Mesodermal cell (in vitro differentiated cells): ENCODE measurements around the gene CCND1.

ENCODE experiments used
- H3K27ac ChIP-seq: 2 replicates; pipeline ENCODE4 v1.7.0; 2013; ENCODE audit warnings: mild to moderate bottlenecking, low read depth, low read length, moderate library complexity; ENCODE audit not compliant: severe bottlenecking
- H3K36me3 ChIP-seq: 2 replicates; pipeline ENCODE4 v1.7.1; 2013; ENCODE audit warnings: mild to moderate bottlenecking, low read length, moderate library complexity; ENCODE audit not compliant: control insufficient read depth, insufficient read depth
- H3K4me1 ChIP-seq: one replicate; pipeline ENCODE4 v1.7.1; 2013; ENCODE audit warnings: mild to moderate bottlenecking, low read length; ENCODE audit not compliant: insufficient read depth, control insufficient read depth, poor library complexity, severe bottlenecking
- H3K4me3 ChIP-seq: 2 replicates; pipeline ENCODE4 v1.7.0; 2013; ENCODE audit warnings: low read length, control low read depth, mild to moderate bottlenecking; ENCODE audit not compliant: insufficient read depth, poor library complexity, severe bottlenecking; ENCODE audit errors: extremely low read depth
- H3K9me3 ChIP-seq: 2 replicates; pipeline ENCODE4 v1.7.1; 2013; ENCODE audit warnings: mild to moderate bottlenecking, low read length, moderate library complexity; ENCODE audit not compliant: control insufficient read depth
- WGBS, 2 experiments: methylation state at CpG; one replicate each; pipeline ENCODE4 v1.1.5; 2013; ENCODE audit warnings: missing lambda C conversion rate in 2 of 2; ENCODE audit not compliant: insufficient coverage in 2 of 2; 5-methylcytosine and 5-hydroxymethylcytosine counted together

The CCND1 gene

DNA sequence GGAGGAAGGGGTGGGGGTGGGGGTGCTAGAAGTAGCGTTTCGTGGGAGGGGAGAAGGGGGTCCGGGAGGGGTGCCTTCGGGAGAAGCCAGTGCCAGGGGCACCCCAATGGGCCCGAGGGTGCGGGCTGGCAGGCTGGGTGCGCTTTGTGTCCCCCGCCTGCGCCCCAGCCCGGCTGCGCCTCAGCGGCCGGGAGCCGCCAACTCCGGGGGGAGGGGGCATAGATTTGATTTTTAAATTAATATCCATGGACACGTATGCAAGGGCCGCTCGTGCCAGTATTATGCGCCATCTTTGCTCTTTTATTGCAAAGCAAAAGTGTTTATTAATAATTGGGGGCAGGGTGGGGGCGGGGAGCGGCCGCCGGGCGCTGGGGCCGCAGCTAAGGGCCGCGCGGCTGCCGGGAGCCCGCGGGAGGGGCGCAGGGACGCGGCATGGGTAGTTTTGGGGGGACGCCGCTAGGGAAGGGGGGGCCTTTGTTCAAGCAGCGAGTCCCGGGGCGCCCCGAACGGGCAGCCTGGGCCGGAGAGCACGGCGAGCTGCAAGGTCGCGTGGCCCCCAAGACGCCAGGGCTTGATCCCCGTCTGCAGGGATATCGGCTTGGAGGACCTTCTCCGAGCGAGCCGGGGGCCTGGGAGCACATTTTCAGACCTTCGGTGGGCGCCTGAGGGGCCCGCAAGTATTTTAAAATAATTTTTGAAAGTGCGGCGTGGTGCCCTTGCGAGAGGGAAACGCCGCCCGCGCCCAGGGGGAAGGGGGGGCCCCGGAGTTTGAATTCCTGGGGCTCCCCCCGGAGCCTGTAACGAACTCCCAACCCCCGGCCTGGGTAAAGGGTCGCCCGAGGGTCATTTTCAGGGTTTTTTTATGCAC, 959 bp downstream of the CCND1 start:
- H3K9me3 ChIP-seq, result no peaks in the 10 kb centered on the region
- H3K4me3 ChIP-seq, result peak overlapping the region; percentile 97
- WGBS, 2 experiments, result 1% methylated on average over 29 to 50 of the region's 68 CpGs
- peak overlapping the region; percentile 78 for H3K27ac ChIP-seq
- peaks cover 20% of the 10 kb centered on the region for H3K4me1 ChIP-seq
- peaks cover 49% of the 10 kb centered on the region for H3K36me3 ChIP-seq

GRCh38 chr11:69642549-69642912, 1.6 kb downstream of the CCND1 start:
- Histone ChIP-seq H3K27ac (peak overlapping the region; percentile 78), H3K9me3 (no peaks in the 10 kb centered on the region), H3K36me3 (peaks cover 55% of the 10 kb centered on the region), H3K4me1 (peaks cover 25% of the 10 kb centered on the region), H3K4me3 (peak overlapping the region; percentile 97)
- WGBS, 2 experiments, result 0% methylated on average over 20 to 31 of the region's 40 CpGs

- Histone ChIP-seq H3K9me3 (no peaks in the 10 kb centered on the region), H3K36me3 (peaks cover 61% of the 10 kb centered on the region), H3K4me3 (peak overlapping the region; percentile 97), H3K4me1 (peaks cover 30% of the 10 kb centered on the region), H3K27ac (peak overlapping the region; percentile 78)
- 2% methylated on average over 60 to 72 of the region's 81 CpGs for WGBS, 2 experiments
Observed at GRCh38 chr11:69642913-69643632, 2.1 kb downstream of the CCND1 start.

GRCh38 chr11:69643646-69644045, 2.7 kb downstream of the CCND1 start:
- Histone ChIP-seq H3K4me1 (peaks cover 35% of the 10 kb centered on the region), H3K9me3 (no peaks in the 10 kb centered on the region), H3K36me3 (peaks cover 67% of the 10 kb centered on the region), H3K4me3 (peak overlapping the region; percentile 97), H3K27ac (peak overlapping the region; percentile 78)
- WGBS, 2 experiments, result 74 to 78% methylated on average over 23 to 25 of the region's 27 CpGs

- peaks cover 37% of the 10 kb centered on the region for H3K4me1 ChIP-seq
- H3K27ac ChIP-seq, result peak overlapping the region; percentile 78
- peak overlapping the region; percentile 97 for H3K4me3 ChIP-seq
- no peaks in the 10 kb centered on the region for H3K9me3 ChIP-seq
- H3K36me3 ChIP-seq, result peaks cover 73% of the 10 kb centered on the region
- 78 to 87% methylated on average over 19 to 24 of the region's 24 CpGs for WGBS, 2 experiments
Observed at GRCh38 chr11:69644071-69644961, 3.4 kb downstream of the CCND1 start.

GRCh38 chr11:69644962-69645675, 4.2 kb downstream of the CCND1 start:
- Histone ChIP-seq H3K27ac (no peak overlapping the region), H3K36me3 (peaks cover 81% of the 10 kb centered on the region), H3K4me3 (peak overlapping the region; percentile 97), H3K4me1 (peaks cover 45% of the 10 kb centered on the region), H3K9me3 (no peaks in the 10 kb centered on the region)
- 94 to 96% methylated on average over 16 of the region's 20 CpGs for WGBS, 2 experiments

- peak overlapping the region; percentile 97 for H3K4me3 ChIP-seq
- no peaks in the 10 kb centered on the region for H3K9me3 ChIP-seq
- peaks cover 45% of the 10 kb centered on the region for H3K4me1 ChIP-seq
- H3K27ac ChIP-seq, result peak overlapping the region; percentile 36
- WGBS, 2 experiments, result 87 to 90% methylated on average over 24 to 28 of the region's 30 CpGs
- H3K36me3 ChIP-seq, result peaks cover 90% of the 10 kb centered on the region
Observed at GRCh38 chr11:69645801-69646492, 5.0 kb downstream of the CCND1 start.

DNA sequence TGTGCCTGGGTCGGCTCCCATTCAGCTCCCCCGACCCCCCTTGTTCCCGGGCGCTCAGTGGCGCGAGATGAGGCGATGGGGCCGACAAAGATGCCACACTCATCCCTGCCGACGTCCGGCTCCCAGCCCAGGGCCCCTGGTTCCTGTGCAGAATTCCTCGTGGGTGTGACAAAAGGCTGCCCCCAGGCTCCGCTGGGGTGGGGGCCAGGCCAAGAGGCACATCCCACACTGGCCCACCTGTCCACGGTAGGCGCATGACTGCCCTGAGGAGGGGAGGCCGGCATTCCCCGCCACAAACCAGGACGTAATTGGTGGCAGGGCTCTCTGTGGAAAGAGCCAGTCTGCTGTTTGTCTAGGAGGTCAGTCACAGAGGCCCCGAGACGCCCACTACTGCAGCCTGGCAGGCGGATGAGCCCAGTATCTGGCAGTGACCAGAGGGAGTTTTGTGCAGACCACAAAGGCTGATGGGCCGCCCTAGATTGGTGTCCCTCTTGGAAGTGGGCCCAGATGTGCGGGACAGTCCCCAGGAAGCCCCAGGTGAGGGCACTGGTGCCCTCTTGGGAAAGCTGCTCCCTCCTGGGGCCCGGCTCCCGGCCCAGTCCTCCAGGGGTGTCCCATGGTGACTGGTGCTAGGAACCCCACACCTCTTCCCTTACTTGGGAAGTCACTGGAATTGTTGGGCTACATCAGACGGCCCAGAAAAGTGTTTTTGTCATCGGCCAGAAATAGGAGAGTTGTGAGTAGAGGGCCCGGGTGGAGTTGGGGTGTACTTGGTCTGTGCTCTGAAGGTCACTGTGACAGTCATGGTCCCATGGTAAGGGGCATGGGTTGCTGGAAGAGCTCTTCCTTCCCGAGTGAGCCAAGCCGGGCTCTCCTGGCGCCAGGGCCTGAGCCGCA, 5.8 kb downstream of the CCND1 start:
- 93 to 94% methylated on average over 26 to 28 of the region's 32 CpGs for WGBS, 2 experiments
- Histone ChIP-seq H3K27ac (peak overlapping the region; percentile 45), H3K9me3 (no peaks in the 10 kb centered on the region), H3K4me3 (no peak overlapping the region), H3K36me3 (peaks cover 96% of the 10 kb centered on the region), H3K4me1 (peaks cover 45% of the 10 kb centered on the region)

DNA sequence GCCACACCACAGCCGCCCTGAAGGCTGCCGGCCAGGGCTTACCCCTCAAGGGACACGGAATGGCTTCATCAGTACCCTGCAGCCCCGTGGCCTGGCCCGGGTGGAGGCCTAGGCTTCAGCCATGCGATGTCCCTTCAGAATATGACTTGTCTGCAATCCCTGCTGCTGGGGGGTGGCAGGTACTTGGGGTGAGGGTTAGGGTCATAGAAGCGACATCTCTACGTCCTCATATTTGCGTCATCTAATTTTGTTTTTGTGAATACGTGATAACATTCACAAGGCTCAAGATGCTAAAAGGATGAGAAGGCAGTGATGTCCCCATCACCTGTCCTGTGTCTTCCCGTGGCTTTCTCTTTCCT, 6.4 kb downstream of the CCND1 start:
- Histone ChIP-seq H3K4me3 (no peak overlapping the region), H3K36me3 (peaks cover 98% of the 10 kb centered on the region), H3K9me3 (no peaks in the 10 kb centered on the region), H3K27ac (peak overlapping the region; percentile 45), H3K4me1 (peaks cover 45% of the 10 kb centered on the region)
- 96 to 97% methylated on average over 6 to 11 of the region's 11 CpGs for WGBS, 2 experiments
